C4-2B (cell line): ENCODE measurements around the gene MTMR12.

Experiments used
- ZFX ChIP-seq: fragments of 450-650 bp; IDR thresholded peaks from 2 replicates; pipeline ENCODE4 v1.6.1; 2017
- TF ChIP-seq, protein P1 (sequence below): fragments of 450-650 bp; conservative IDR thresholded peaks from 2 replicates; pipeline ENCODE4 v1.5.1; 2017; ENCODE audit warnings: mild to moderate bottlenecking

DNA sequence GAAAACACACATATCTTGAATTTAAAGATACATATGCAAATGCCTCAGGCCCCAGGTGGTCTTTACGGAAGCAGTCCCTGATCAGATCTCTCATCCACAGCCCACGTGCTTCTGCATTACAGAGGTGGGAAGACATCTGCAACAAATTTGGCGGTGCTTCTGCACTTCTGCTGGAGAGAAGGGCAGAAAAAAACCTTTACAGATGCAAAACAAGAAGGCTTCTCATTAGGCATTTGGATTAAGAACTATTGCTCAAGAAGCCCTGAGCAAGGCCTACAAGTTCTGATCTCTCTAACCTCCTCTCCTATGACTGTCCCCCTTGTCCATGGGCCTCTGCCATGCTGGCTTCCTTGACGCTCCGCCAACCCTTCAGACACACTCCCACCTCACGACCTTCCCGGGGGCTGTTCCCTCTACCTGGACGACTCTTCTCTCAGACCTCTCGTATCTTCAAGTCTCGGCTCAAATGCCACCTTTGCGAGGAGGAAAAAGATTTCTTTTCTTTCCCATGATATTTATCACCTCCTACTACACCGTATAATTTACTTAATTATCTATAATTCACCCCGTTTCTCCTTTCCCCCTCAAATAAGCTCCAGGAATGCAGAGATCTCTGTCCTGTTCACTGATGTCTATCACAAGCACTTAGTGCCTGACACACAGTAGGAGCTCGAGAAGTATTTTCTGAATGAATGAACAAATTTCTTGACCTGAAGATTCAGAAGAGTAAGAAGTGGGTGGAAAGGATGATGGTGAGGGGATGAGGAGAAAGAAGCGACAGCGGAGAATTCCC is 1.1 kb downstream of the MTMR12 start:
- TF ChIP-seq, protein P1, sequence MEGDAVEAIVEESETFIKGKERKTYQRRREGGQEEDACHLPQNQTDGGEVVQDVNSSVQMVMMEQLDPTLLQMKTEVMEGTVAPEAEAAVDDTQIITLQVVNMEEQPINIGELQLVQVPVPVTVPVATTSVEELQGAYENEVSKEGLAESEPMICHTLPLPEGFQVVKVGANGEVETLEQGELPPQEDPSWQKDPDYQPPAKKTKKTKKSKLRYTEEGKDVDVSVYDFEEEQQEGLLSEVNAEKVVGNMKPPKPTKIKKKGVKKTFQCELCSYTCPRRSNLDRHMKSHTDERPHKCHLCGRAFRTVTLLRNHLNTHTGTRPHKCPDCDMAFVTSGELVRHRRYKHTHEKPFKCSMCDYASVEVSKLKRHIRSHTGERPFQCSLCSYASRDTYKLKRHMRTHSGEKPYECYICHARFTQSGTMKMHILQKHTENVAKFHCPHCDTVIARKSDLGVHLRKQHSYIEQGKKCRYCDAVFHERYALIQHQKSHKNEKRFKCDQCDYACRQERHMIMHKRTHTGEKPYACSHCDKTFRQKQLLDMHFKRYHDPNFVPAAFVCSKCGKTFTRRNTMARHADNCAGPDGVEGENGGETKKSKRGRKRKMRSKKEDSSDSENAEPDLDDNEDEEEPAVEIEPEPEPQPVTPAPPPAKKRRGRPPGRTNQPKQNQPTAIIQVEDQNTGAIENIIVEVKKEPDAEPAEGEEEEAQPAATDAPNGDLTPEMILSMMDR: no peak
- TF ChIP-seq ZFX: no peak
